ENCODE results near the gene PPP1R1C.

- no peak for TF ChIP-seq CTCF (IDR thresholded peaks at IDR 0.05; ENCODE audit: low read depth, low read length, poor library complexity, severe bottlenecking)
- no peak for TF ChIP-seq EZH2phosphoT487 (IDR thresholded peaks at IDR 0.05; ENCODE audit: borderline replicate concordance, low read length)
These were observed 83.2 kb downstream of the PPP1R1C start for GRCh38 chr2:182068811-182069210.
